K562 (cell line): ENCODE measurements around the gene PPM1N. TPM values are rescaled to one million over a fixed set of nuclear protein-coding genes. Genes with fewer than 3 reads are reported as not detected.
A peak's percentile ranks its signal among the peaks of the same experiment; 100 is the strongest.

Source experiments
- CHD1 ChIP-seq: fragments of 200-600 bp; sonication (generic); IDR thresholded peaks from one replicate; pipeline ENCODE4 v1.6.1; 2012; ENCODE audit warnings: mild to moderate bottlenecking, moderate library complexity, low read length, inconsistent platforms
- E2F3 ChIP-seq: fragments of 250-450 bp; sonication (Bioruptor Pico); IDR thresholded peaks from 2 replicates; pipeline ENCODE4 v1.4.0; 2020; ENCODE audit warnings: mild to moderate bottlenecking
- GTF2B ChIP-seq: IDR thresholded peaks from 2 replicates; pipeline ENCODE4 v1.6.1; 2011; ENCODE audit not compliant: insufficient read length; ENCODE audit errors: extremely low read depth
- HCFC1 ChIP-seq: IDR thresholded peaks from 2 replicates; pipeline ENCODE4 v1.6.1; 2012; ENCODE audit warnings: low read depth, low read length, improper control_type of control experiment
- ILF3 ChIP-seq: fragments of 450-650 bp; IDR thresholded peaks from 2 replicates; pipeline ENCODE4 v1.6.1; 2018; ENCODE audit warnings: antibody characterized with exemption, mild to moderate bottlenecking, moderate library complexity, borderline replicate concordance
- IRF9 ChIP-seq: fragments of 450-650 bp; IDR thresholded peaks from 2 replicates; pipeline ENCODE4 v1.6.1; 2016; ENCODE audit warnings: missing biosample characterization, missing genetic modification characterization
- KDM5B ChIP-seq: fragments of 200-600 bp; sonication (generic); IDR thresholded peaks from 2 replicates; pipeline ENCODE4 v1.6.1; 2012; ENCODE audit warnings: low read depth, mild to moderate bottlenecking, moderate library complexity, low read length, control low read depth, inconsistent platforms; ENCODE audit not compliant: insufficient replicate concordance
- LARP7 ChIP-seq: fragments of 450-650 bp; IDR thresholded peaks from 2 replicates; pipeline ENCODE4 v1.6.1; 2016
- RBM22 ChIP-seq: fragments of 200-400 bp; formaldehyde crosslinking; IDR thresholded peaks from 2 replicates; pipeline ENCODE4 v1.6.1; 2018; ENCODE audit warnings: low read length, low read depth; ENCODE audit not compliant: poor library complexity, severe bottlenecking
- SIN3A ChIP-seq, 2 experiments: fragments of 150-350 bp in 1 of 2; IDR thresholded peaks; 2 replicates each; pipeline ENCODE4 v1.6.1; 2011 to 2016; ENCODE audit warnings: borderline replicate concordance in 2 of 2, low read depth in 2 of 2, low read length in 2 of 2, mild to moderate bottlenecking in 2 of 2, moderate library complexity in 2 of 2; ENCODE audit not compliant: control insufficient read depth in 1 of 2
- SMARCA5 ChIP-seq: fragments of 450-650 bp; IDR thresholded peaks from 2 replicates; pipeline ENCODE4 v1.6.1; 2016
- SMARCE1 ChIP-seq: fragments of 450-650 bp; IDR thresholded peaks from 2 replicates; pipeline ENCODE4 v1.7.1; 2016; ENCODE audit warnings: mild to moderate bottlenecking
- XRCC5 ChIP-seq: fragments of 200-400 bp; formaldehyde crosslinking; IDR thresholded peaks from 2 replicates; pipeline ENCODE4 v1.6.1; 2017; ENCODE audit warnings: low read depth, mild to moderate bottlenecking, low read length
- ZNF140 ChIP-seq: fragments of 250-450 bp; sonication (Bioruptor Pico); IDR thresholded peaks from 2 replicates; pipeline ENCODE4 v1.8.0; 2021; ENCODE audit warnings: moderate library complexity, mild to moderate bottlenecking, inconsistent platforms
- ZNF324 ChIP-seq: fragments of 250-450 bp; sonication (Bioruptor Pico); IDR thresholded peaks from 2 replicates; pipeline ENCODE4 v1.4.0; 2020; ENCODE audit warnings: mild to moderate bottlenecking
- ZNF384 ChIP-seq: IDR thresholded peaks from 2 replicates; pipeline ENCODE4 v1.6.1; 2012; ENCODE audit warnings: low read depth, low read length, improper control_type of control experiment
- ZNF407 ChIP-seq: fragments of 450-650 bp; IDR thresholded peaks from 2 replicates; pipeline ENCODE4 v1.6.1; 2016; ENCODE audit warnings: low read depth
- ZNF695 ChIP-seq: fragments of 450-650 bp; formaldehyde crosslinking; IDR thresholded peaks from 2 replicates; pipeline ENCODE4 v1.4.0; 2020; ENCODE audit warnings: mild to moderate bottlenecking, moderate library complexity
- polyA plus RNA-seq, 8 experiments: library from polyadenylated mRNA; depleted of rRNA in 4 of 8; stranded (reverse) in 5 of 8; unstranded in 3 of 8; fragments of >200 nt; fragmentation: Nextera tagmentation in 2 of 8; fragmentation: Illumina TruSeq in 1 of 8; extraction: Ambion mirVana in 2 of 8; extraction: Trizol in 1 of 8; gene quantifications; 2 replicates each; pipeline versions ENCODE4 v1.2.1 to v1.2.3, GENCODE V29; 2011 to 2014; ENCODE audit warnings: inconsistent platforms in 1 of 8, missing spikeins in 1 of 8
- total RNA-seq, 7 experiments: library from RNA; depleted of rRNA in 6 of 7; stranded (reverse); fragments of >200 nt in 6 of 7; fragmentation: Illumina TruSeq in 2 of 7; extraction: Trizol in 2 of 7; gene quantifications; 2 replicates each; pipeline versions ENCODE4 v1.2.1 to v1.2.3, GENCODE V29; 2011 to 2021; ENCODE audit warnings: low replicate concordance in 1 of 7

The PPM1N gene
- total and polyA plus RNA-seq, 9 of the 15 experiments (the other 6 are each of a cell fraction or from before 2014, with no cell fraction given) = 4.5 to 15.6 (median 8.7) TPM

- no peak for TF ChIP-seq ZNF407
- TF ChIP-seq RBM22 = no peak
- no peak for TF ChIP-seq ZNF695 (CRISPR knock-in tag)
- no peak for TF ChIP-seq SMARCA5
- TF ChIP-seq IRF9 (tag) = no peak
- no peak for TF ChIP-seq ZNF324
- 0 out of 2 replicates have a peak, but pooled peaks have one; percentile 16 for TF ChIP-seq HCFC1
- peak; percentile 98 for TF ChIP-seq KDM5B
- peak; percentile 80 for TF ChIP-seq GTF2B
- no peak for TF ChIP-seq LARP7
- no peak for TF ChIP-seq ZNF384
- TF ChIP-seq SIN3A (IDR thresholded peaks at IDR 0.05; ENCODE audit: borderline replicate concordance in 2 of 2, control insufficient read depth in 1 of 2, low read depth in 2 of 2, low read length in 2 of 2) = peak; percentile 91 to 99
- TF ChIP-seq ZNF140 (CRISPR knock-in tag) = no peak
- TF ChIP-seq SMARCE1 = no peak
- no peak for TF ChIP-seq CHD1
- TF ChIP-seq XRCC5 = no peak
- no peak for TF ChIP-seq ILF3
- no peak for TF ChIP-seq E2F3 (CRISPR knock-in tag)
Observed at GRCh38 chr19:45467456-45468158, 30.6 kb upstream of the PPM1N start, which contains the start of gene FOSB (continued).
